Fibroblast of lung (primary cell): ENCODE data around the gene MAPT. TPM values are rescaled to one million over a fixed set of nuclear protein-coding genes. Genes with fewer than 3 reads are reported as not detected.

Source experiments
- DNase-seq, 2 donors: peaks; one replicate each; pipeline versions ENCODE4 v3.0.0 to v3.0.0-alpha.2; 2010; ENCODE audit warnings: low read depth in 2 of 2
- H2AFZ ChIP-seq: 2 replicates; pipeline ENCODE4 v1.5.1; 2012; ENCODE audit warnings: low read length, control low read depth, inconsistent platforms
- H3K27ac ChIP-seq: 2 replicates; pipeline ENCODE4 v1.5.1; 2011; ENCODE audit warnings: low read length, control low read depth; ENCODE audit not compliant: insufficient read depth
- H3K27me3 ChIP-seq: 2 replicates; pipeline ENCODE4 v1.5.1; 2011; ENCODE audit warnings: mild to moderate bottlenecking, low read length; ENCODE audit not compliant: control insufficient read depth, insufficient read depth
- H3K36me3 ChIP-seq: 2 replicates; pipeline ENCODE4 v1.5.1; 2011; ENCODE audit warnings: low read length; ENCODE audit not compliant: control insufficient read depth, insufficient read depth
- H3K4me1 ChIP-seq: 2 replicates; pipeline ENCODE4 v1.5.1; 2011; ENCODE audit warnings: low read length; ENCODE audit not compliant: control insufficient read depth, insufficient read depth; ENCODE audit errors: extremely low read depth
- H3K4me2 ChIP-seq: 2 replicates; pipeline ENCODE4 v1.5.1; 2011; ENCODE audit warnings: low read length, control low read depth; ENCODE audit not compliant: insufficient read depth; ENCODE audit errors: extremely low read depth
- H3K4me3 ChIP-seq, 4 experiments: fragments of 200-600 bp in 1 of 4; sonication (generic) in 1 of 4; replicated peaks in 1 of 4; 2 replicates each; pipeline ENCODE4 v1.5.1; 2011 to 2016; ENCODE audit warnings: low read length in 4 of 4, low read depth in 3 of 4, mild to moderate bottlenecking in 3 of 4, control low read depth in 2 of 4, inconsistent platforms in 1 of 4, mixed read lengths in 1 of 4; ENCODE audit not compliant: insufficient read depth in 1 of 4; ENCODE audit errors: control extremely low read depth in 1 of 4
- H3K79me2 ChIP-seq: 2 replicates; pipeline ENCODE4 v1.5.1; 2012; ENCODE audit warnings: mild to moderate bottlenecking, low read length, inconsistent platforms; ENCODE audit not compliant: control insufficient read depth, insufficient read depth
- H3K9ac ChIP-seq: 2 replicates; pipeline ENCODE4 v1.5.1; 2011; ENCODE audit warnings: mild to moderate bottlenecking, low read length, control low read depth; ENCODE audit not compliant: insufficient read depth
- H3K9me3 ChIP-seq: 2 replicates; pipeline ENCODE4 v1.5.1; 2012; ENCODE audit warnings: low read depth, low read length; ENCODE audit not compliant: control insufficient read depth, insufficient read depth
- H4K20me1 ChIP-seq: 2 replicates; pipeline ENCODE4 v1.5.1; 2011; ENCODE audit warnings: low read length; ENCODE audit not compliant: control insufficient read depth, insufficient read depth; ENCODE audit errors: extremely low read depth
- EZH2 ChIP-seq: IDR thresholded peaks from 2 replicates; pipeline ENCODE4 v1.5.1; 2012; ENCODE audit warnings: low read length, control low read depth, mild to moderate bottlenecking; ENCODE audit errors: missing control alignments
- polyA plus RNA-seq, 2 donors: library from polyadenylated mRNA; depleted of rRNA in 1 of 2; stranded (reverse) in 1 of 2; unstranded in 1 of 2; fragments of >200 nt; gene quantifications; 2 replicates each; pipeline ENCODE4 v1.2.1, GENCODE V29; 2011 to 2012; ENCODE audit warnings: missing spikeins in 1 of 2
- total RNA-seq: library from RNA; depleted of rRNA; stranded (reverse); fragments of >200 nt; gene quantifications from 2 replicates; pipeline ENCODE4 v1.2.1, GENCODE V29; 2014
- TF ChIP-seq, protein P1 (sequence below), 2 donors: IDR thresholded peaks in 1 of 2; conservative IDR thresholded peaks in 1 of 2; 1 replicate in 1 of 2; 2 replicates in 1 of 2; pipeline ENCODE4 v1.5.1; 2011 to 2012; ENCODE audit warnings: low read length in 2 of 2, control low read depth in 1 of 2, inconsistent platforms in 1 of 2, low read depth in 1 of 2, mild to moderate bottlenecking in 1 of 2

MAPT gene
- total and polyA plus RNA-seq, 2 donors (not counting 1 experiment from before 2014, with no cell fraction given): 0.09 to 0.50 TPM

DNA sequence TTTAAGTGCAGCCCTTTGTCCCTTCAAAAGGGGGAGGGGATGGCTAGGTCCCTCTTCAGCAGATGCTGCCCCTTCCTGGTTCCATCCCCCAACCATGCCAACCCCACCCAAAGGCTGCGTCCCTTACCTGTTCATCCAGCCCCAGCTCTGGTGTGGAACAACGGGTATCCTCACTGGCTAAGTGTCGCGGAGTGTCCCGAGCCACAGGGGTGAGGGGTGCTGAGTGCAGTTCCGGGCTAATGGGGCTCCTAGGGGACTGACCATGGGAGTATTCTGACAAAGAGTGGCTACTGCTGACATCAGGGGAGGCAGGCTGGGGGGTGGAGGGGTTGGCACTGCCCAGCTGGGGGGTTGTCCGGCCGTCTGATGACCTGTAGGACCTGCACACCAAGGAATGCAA, 137.6 kb downstream of the MAPT start:
- Histone ChIP-seq H2AFZ (no peak overlapping the region), H3K36me3 (peaks cover 17% of the 10 kb centered on the region), H3K27me3 (no peaks in the 10 kb centered on the region), H3K27ac (no peak overlapping the region), H3K9me3 (no peaks in the 10 kb centered on the region), H4K20me1 (peaks cover 1% of the 10 kb centered on the region), H3K4me1 (no peaks in the 10 kb centered on the region), H3K9ac (no peak overlapping the region), H3K79me2 (no peaks in the 10 kb centered on the region), H3K4me3 (no peak overlapping the region), H3K4me2 (no peak overlapping the region)
- TF ChIP-seq, protein P1, sequence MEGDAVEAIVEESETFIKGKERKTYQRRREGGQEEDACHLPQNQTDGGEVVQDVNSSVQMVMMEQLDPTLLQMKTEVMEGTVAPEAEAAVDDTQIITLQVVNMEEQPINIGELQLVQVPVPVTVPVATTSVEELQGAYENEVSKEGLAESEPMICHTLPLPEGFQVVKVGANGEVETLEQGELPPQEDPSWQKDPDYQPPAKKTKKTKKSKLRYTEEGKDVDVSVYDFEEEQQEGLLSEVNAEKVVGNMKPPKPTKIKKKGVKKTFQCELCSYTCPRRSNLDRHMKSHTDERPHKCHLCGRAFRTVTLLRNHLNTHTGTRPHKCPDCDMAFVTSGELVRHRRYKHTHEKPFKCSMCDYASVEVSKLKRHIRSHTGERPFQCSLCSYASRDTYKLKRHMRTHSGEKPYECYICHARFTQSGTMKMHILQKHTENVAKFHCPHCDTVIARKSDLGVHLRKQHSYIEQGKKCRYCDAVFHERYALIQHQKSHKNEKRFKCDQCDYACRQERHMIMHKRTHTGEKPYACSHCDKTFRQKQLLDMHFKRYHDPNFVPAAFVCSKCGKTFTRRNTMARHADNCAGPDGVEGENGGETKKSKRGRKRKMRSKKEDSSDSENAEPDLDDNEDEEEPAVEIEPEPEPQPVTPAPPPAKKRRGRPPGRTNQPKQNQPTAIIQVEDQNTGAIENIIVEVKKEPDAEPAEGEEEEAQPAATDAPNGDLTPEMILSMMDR (conservative IDR thresholded peaks at IDR 0.05 in 1 of 2, IDR thresholded peaks at IDR 0.05 in 1 of 2; ENCODE audit: low read depth in 1 of 2, low read length in 2 of 2): no peak
- no peak for TF ChIP-seq EZH2
- no peak for DNase-seq

DNA sequence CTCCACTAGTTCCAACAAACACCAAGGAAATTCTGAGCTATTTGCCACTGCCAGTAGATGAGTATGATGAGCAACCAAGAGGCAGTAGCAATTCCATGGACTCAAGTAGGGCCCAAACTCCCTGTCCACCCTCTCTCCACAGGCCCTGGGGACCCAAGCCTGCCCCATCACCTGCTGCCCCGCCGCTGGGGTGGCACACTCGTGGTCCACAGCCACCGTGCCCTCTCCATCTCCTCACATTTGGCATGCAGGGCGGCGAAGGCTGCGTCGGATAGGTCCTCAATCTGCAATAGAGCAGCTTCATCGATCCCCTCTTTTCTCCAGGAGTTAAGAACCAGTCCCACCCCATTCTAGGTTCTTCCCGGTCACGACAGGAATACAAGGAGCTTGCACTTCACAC, 138.6 kb downstream of the MAPT start:
- H4K20me1 ChIP-seq: no peaks in the 10 kb centered on the region
- no peaks in the 10 kb centered on the region for H3K27me3 ChIP-seq
- H3K4me2 ChIP-seq: no peak overlapping the region
- H3K4me1 ChIP-seq: no peaks in the 10 kb centered on the region
- no peaks in the 10 kb centered on the region for H3K9me3 ChIP-seq
- no peak for TF ChIP-seq EZH2
- TF ChIP-seq, protein P1 (conservative IDR thresholded peaks at IDR 0.05 in 1 of 2, IDR thresholded peaks at IDR 0.05 in 1 of 2; ENCODE audit: low read depth in 1 of 2, low read length in 2 of 2): no peak
- H3K36me3 ChIP-seq: peaks cover 19% of the 10 kb centered on the region
- no peak for DNase-seq
- H3K27ac ChIP-seq: no peak overlapping the region
- no peak overlapping the region for H2AFZ ChIP-seq
- H3K79me2 ChIP-seq: no peaks in the 10 kb centered on the region
- H3K9ac ChIP-seq: no peak overlapping the region
- no peak overlapping the region for H3K4me3 ChIP-seq

DNA sequence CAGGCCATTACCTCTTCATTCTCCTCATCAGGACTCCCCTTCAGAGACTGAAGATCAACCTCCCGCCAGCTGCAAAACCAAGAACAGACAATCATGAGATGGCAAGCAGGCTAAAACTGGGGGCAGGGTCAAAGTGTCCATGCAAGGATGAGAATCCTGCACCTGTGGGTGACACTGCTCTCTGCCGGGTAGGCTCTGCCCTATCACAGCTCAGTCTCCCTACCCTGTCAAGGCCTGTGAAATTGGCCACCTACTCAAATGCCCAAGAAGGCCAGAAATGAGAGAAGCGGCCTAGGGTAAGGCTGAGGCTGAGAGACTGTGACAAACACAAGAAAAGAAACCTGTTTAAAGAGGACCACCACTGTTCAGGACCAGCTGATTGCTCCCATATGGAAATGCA, 139.0 kb downstream of the MAPT start:
- Histone ChIP-seq H3K79me2 (no peaks in the 10 kb centered on the region), H3K4me2 (no peak overlapping the region), H2AFZ (no peak overlapping the region), H4K20me1 (no peaks in the 10 kb centered on the region), H3K27me3 (no peaks in the 10 kb centered on the region), H3K36me3 (peaks cover 19% of the 10 kb centered on the region), H3K9me3 (no peaks in the 10 kb centered on the region), H3K27ac (no peak overlapping the region), H3K9ac (no peak overlapping the region), H3K4me1 (no peaks in the 10 kb centered on the region), H3K4me3 (no peak overlapping the region)
- no peak for TF ChIP-seq EZH2
- TF ChIP-seq, protein P1 (conservative IDR thresholded peaks at IDR 0.05 in 1 of 2, IDR thresholded peaks at IDR 0.05 in 1 of 2; ENCODE audit: low read depth in 1 of 2, low read length in 2 of 2): no peak
- DNase-seq: no peak
